ENCODE results near the gene RAB19. TPM values are rescaled to one million over a fixed set of nuclear protein-coding genes. Genes with fewer than 3 reads are reported as not detected.
"Not testable (repeated sequence)": the region's sequence is repeated elsewhere in the genome, so short reads cannot be mapped to it uniquely, and the experiment has no call there.

RAB19 gene
- total RNA-seq, 2 experiments from 2014 or later, result 8.1 to 9.1 TPM

- peaks cover 9% of the 10 kb centered on the region for H3K4me1 Mint-ChIP-seq
- no peaks in the 10 kb centered on the region for H3K9me3 Mint-ChIP-seq
- H3K27me3 Mint-ChIP-seq, result no peaks in the 10 kb centered on the region
- H3K36me3 Mint-ChIP-seq, result peaks cover 11% of the 10 kb centered on the region
- ATAC-seq (ENCODE audit: low read depth) (no peak), DNase-seq (no peak)
- H3K4me3 Mint-ChIP-seq, result no peak overlapping the region
- H3K27ac Mint-ChIP-seq, result no peak overlapping the region
- POLR2A ChIA-PET, result no interaction called here
Measured at GRCh38 chr7:140448781-140449480, 45.1 kb downstream of the RAB19 start.

- POLR2A ChIA-PET, result no interaction called here
Measured at GRCh38 chr7:140451716-140452115, 47.9 kb downstream of the RAB19 start.

GRCh38 chr7:140453273-140453672 is 49.4 kb downstream of the RAB19 start:
- POLR2A ChIA-PET, result no interaction called here
- H3K9me3 Mint-ChIP-seq, result no peaks in the 10 kb centered on the region
- ATAC-seq (ENCODE audit: low read depth) (no peak), DNase-seq (no peak)
- H3K4me1 Mint-ChIP-seq, result peaks cover 26% of the 10 kb centered on the region
- H3K27me3 Mint-ChIP-seq, result no peaks in the 10 kb centered on the region
- H3K4me3 Mint-ChIP-seq, result no peak overlapping the region
- peaks cover 37% of the 10 kb centered on the region for H3K36me3 Mint-ChIP-seq
- no peak overlapping the region for H3K27ac Mint-ChIP-seq

More at GRCh38 chr7:140451716-140452115, 47.9 kb downstream of the RAB19 start:
- no peaks in the 10 kb centered on the region for H3K27me3 Mint-ChIP-seq
- DNase-seq, result no peak
- ATAC-seq (ENCODE audit: low read depth), result no peak
- H3K4me3 Mint-ChIP-seq, result no peak overlapping the region
- H3K4me1 Mint-ChIP-seq, result peaks cover 25% of the 10 kb centered on the region
- H3K9me3 Mint-ChIP-seq, result no peaks in the 10 kb centered on the region
- peaks cover 31% of the 10 kb centered on the region for H3K36me3 Mint-ChIP-seq
- no peak overlapping the region for H3K27ac Mint-ChIP-seq

GRCh38 chr7:140453785-140454656 is 50.2 kb downstream of the RAB19 start:
- H3K27me3 Mint-ChIP-seq; ATAC-seq (ENCODE audit: low read depth); H3K4me3 Mint-ChIP-seq; DNase-seq; H3K9me3 Mint-ChIP-seq; POLR2A ChIA-PET: not testable (repeated sequence)
- peaks cover 41% of the 10 kb centered on the region for H3K36me3 Mint-ChIP-seq
- peaks cover 26% of the 10 kb centered on the region for H3K4me1 Mint-ChIP-seq
- peak overlapping the region; percentile 36 for H3K27ac Mint-ChIP-seq

GRCh38 chr7:140454657-140455015 is 50.8 kb downstream of the RAB19 start:
- Mint-ChIP-seq H3K27ac (peak overlapping the region; percentile 36), H3K27me3 (no peaks in the 10 kb centered on the region), H3K4me1 (peaks cover 27% of the 10 kb centered on the region), H3K36me3 (peaks cover 47% of the 10 kb centered on the region), H3K9me3 (no peaks in the 10 kb centered on the region), H3K4me3 (peak overlapping the region; percentile 14)
- POLR2A ChIA-PET, result no interaction called here
- DNase-seq (no peak), ATAC-seq (ENCODE audit: low read depth) (no peak)

- H3K36me3 Mint-ChIP-seq, result peaks cover 49% of the 10 kb centered on the region
- no peak for DNase-seq
- H3K9me3 Mint-ChIP-seq, result no peaks in the 10 kb centered on the region
- POLR2A ChIA-PET, result no interaction called here
- H3K4me1 Mint-ChIP-seq, result peaks cover 24% of the 10 kb centered on the region
- H3K27ac Mint-ChIP-seq, result no peak overlapping the region
- no peak overlapping the region for H3K4me3 Mint-ChIP-seq
- ATAC-seq (ENCODE audit: low read depth), result no peak
- no peaks in the 10 kb centered on the region for H3K27me3 Mint-ChIP-seq
Measured at GRCh38 chr7:140455743-140456142, 51.9 kb downstream of the RAB19 start.

- POLR2A ChIA-PET, result no interaction called here
- no peak overlapping the region for H3K27ac Mint-ChIP-seq
- no peak for ATAC-seq (ENCODE audit: low read depth)
- peaks cover 24% of the 10 kb centered on the region for H3K4me1 Mint-ChIP-seq
- no peaks in the 10 kb centered on the region for H3K9me3 Mint-ChIP-seq
- no peak for DNase-seq
- H3K4me3 Mint-ChIP-seq, result no peak overlapping the region
- no peaks in the 10 kb centered on the region for H3K27me3 Mint-ChIP-seq
- peaks cover 51% of the 10 kb centered on the region for H3K36me3 Mint-ChIP-seq
Measured at GRCh38 chr7:140456551-140457051, 52.7 kb downstream of the RAB19 start.

GRCh38 chr7:140458201-140458600 is 54.3 kb downstream of the RAB19 start:
- ATAC-seq (ENCODE audit: low read depth), result no peak
- peaks cover 44% of the 10 kb centered on the region for H3K36me3 Mint-ChIP-seq
- POLR2A ChIA-PET, result no interaction called here
- peaks cover 25% of the 10 kb centered on the region for H3K4me1 Mint-ChIP-seq
- no peaks in the 10 kb centered on the region for H3K27me3 Mint-ChIP-seq
- DNase-seq, result no peak
- no peaks in the 10 kb centered on the region for H3K9me3 Mint-ChIP-seq
- H3K27ac Mint-ChIP-seq, result no peak overlapping the region
- no peak overlapping the region for H3K4me3 Mint-ChIP-seq

- no peaks in the 10 kb centered on the region for H3K27me3 Mint-ChIP-seq
- POLR2A ChIA-PET, result no interaction called here
- H3K9me3 Mint-ChIP-seq, result no peaks in the 10 kb centered on the region
- ATAC-seq (ENCODE audit: low read depth) (no peak), DNase-seq (no peak)
- no peak overlapping the region for H3K4me3 Mint-ChIP-seq
- H3K27ac Mint-ChIP-seq, result no peak overlapping the region
- H3K4me1 Mint-ChIP-seq, result peaks cover 25% of the 10 kb centered on the region
- peaks cover 40% of the 10 kb centered on the region for H3K36me3 Mint-ChIP-seq
Measured at GRCh38 chr7:140458916-140459315, 55.1 kb downstream of the RAB19 start.

GRCh38 chr7:140463111-140463510 is 59.3 kb downstream of the RAB19 start:
- Mint-ChIP-seq H3K4me3 (no peak overlapping the region), H3K27ac (no peak overlapping the region), H3K4me1 (peaks cover 7% of the 10 kb centered on the region), H3K36me3 (peaks cover 27% of the 10 kb centered on the region), H3K9me3 (no peaks in the 10 kb centered on the region), H3K27me3 (no peaks in the 10 kb centered on the region)
- ATAC-seq (ENCODE audit: low read depth) (no peak), DNase-seq (no peak)
- POLR2A ChIA-PET, result no interaction called here

GRCh38 chr7:140475747-140476333 is 72.0 kb downstream of the RAB19 start:
- no peaks in the 10 kb centered on the region for H3K9me3 Mint-ChIP-seq
- peaks cover 17% of the 10 kb centered on the region for H3K4me1 Mint-ChIP-seq
- ATAC-seq (ENCODE audit: low read depth) (no peak), DNase-seq (no peak)
- POLR2A ChIA-PET, result interaction anchor here (0.7 to 1.1 kb wide), 2 partner anchors 17 to 538 kb away, joined by 3 to 4 read pairs; no protein-coding TSS in a partner anchor
- peak overlapping the region; percentile 45 for H3K4me3 Mint-ChIP-seq
- H3K27ac Mint-ChIP-seq, result peak overlapping the region; percentile 51
- H3K27me3 Mint-ChIP-seq, result no peaks in the 10 kb centered on the region
- peaks cover 5% of the 10 kb centered on the region for H3K36me3 Mint-ChIP-seq

GRCh38 chr7:140476698-140477261 is 72.9 kb downstream of the RAB19 start:
- Mint-ChIP-seq H3K27me3 (no peaks in the 10 kb centered on the region), H3K36me3 (peaks cover 5% of the 10 kb centered on the region), H3K4me3 (peak overlapping the region; percentile 84), H3K4me1 (peaks cover 17% of the 10 kb centered on the region), H3K9me3 (no peaks in the 10 kb centered on the region), H3K27ac (peak overlapping the region; percentile 89)
- DNase-seq (no peak), ATAC-seq (ENCODE audit: low read depth) (no peak)
- POLR2A ChIA-PET, result interaction anchor here (0.6 to 2.6 kb wide), 15 partner anchors 16 to 1232 kb away, joined by 3 to 24 read pairs (median 4); partner anchors contain the start of genes KDM7A, MRPS33 and SLC37A3

Measured in activated naive CD8-positive, alpha-beta T cell treated with anti-CD3 and anti-CD28 coated beads, Interleukin-2, amount 10 ng/mL, durations not matched to agents 7 days and 5 days (primary cell).